ENCODE results near the gene TXN2.
"Not testable (repeated sequence)": the region's sequence is repeated elsewhere in the genome, so short reads cannot be mapped to it uniquely, and the experiment has no call there.

The TXN2 gene

GRCh38 chr22:36481393-36482168 is at the start of gene TXN2:
TXN2 (minus strand) TSS chr22:36481640; CDS start chr22:36480837, 803 bp downstream.
- Mint-ChIP-seq H3K27me3 (no peaks in the 10 kb centered on the region), H3K36me3 (peaks cover 23% of the 10 kb centered on the region), H3K4me1 (peaks cover 30% of the 10 kb centered on the region), H3K27ac (peak within 1 kb of the TSS; percentile 96), H3K4me3 (peak within 1 kb of the TSS; percentile 99), H3K9me3 (peaks cover 2% of the 10 kb centered on the region)
- peak; percentile 98 for DNase-seq
- CTCF ChIA-PET, result interaction anchor here (1.0 to 1.7 kb wide), 3 partner anchors 11 to 193 kb away, joined by 5 to 7 read pairs (median 5); no protein-coding TSS in a partner anchor

GRCh38 chr22:36528795-36529751 is 47.6 kb upstream of the TXN2 start, which contains the start of gene EIF3D:
EIF3D (minus strand) TSS chr22:36529166; CDS start chr22:36526121, 3,045 bp downstream.
- peaks cover 8% of the 10 kb centered on the region for H3K27me3 Mint-ChIP-seq
- peak; percentile 99 for DNase-seq
- H3K4me3 Mint-ChIP-seq, result peak within 1 kb of the TSS; percentile 90
- H3K4me1 Mint-ChIP-seq, result peaks cover 27% of the 10 kb centered on the region
- peak within 1 kb of the TSS; percentile 99 for H3K27ac Mint-ChIP-seq
- no peaks in the 10 kb centered on the region for H3K9me3 Mint-ChIP-seq
- CTCF ChIA-PET, result interaction anchor here (1.2 to 1.3 kb wide), 3 partner anchors 18 to 228 kb away, joined by 4 to 5 read pairs (median 5); no protein-coding TSS in a partner anchor
- H3K36me3 Mint-ChIP-seq, result peaks cover 30% of the 10 kb centered on the region

DNA sequence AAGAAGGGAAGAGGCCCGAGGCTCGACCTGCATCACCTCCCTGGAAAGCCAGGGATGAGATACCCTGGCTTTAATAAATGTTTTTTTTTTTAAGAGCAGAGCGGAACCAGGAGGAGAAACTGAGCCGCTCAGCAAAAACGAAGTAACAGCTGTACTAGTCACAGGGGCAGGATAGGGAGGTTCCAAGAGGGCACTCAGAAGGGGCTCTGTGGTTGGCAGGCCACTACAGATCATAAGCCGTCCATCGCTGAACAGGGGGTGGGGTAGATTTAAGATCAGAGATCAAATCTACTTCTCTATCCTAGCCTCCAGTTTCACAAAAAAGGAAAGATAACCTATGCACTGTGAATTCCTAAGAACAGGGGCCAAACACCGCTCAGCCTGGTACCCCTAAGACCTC is 46.9 kb upstream of the TXN2 start:
- CTCF ChIA-PET, result interaction anchor here (1.2 to 1.3 kb wide), 3 partner anchors 17 to 227 kb away, joined by 4 to 5 read pairs (median 5); no protein-coding TSS in a partner anchor
- peak overlapping the region; percentile 90 for H3K4me3 Mint-ChIP-seq
- peak; percentile 37 for DNase-seq
- H3K36me3 Mint-ChIP-seq, result peaks cover 37% of the 10 kb centered on the region
- peaks cover 27% of the 10 kb centered on the region for H3K4me1 Mint-ChIP-seq
- no peaks in the 10 kb centered on the region for H3K9me3 Mint-ChIP-seq
- peak overlapping the region; percentile 99 for H3K27ac Mint-ChIP-seq
- peaks cover under 1% of the 10 kb centered on the region for H3K27me3 Mint-ChIP-seq

- H3K4me1 Mint-ChIP-seq, result peaks cover 10% of the 10 kb centered on the region
- no peaks in the 10 kb centered on the region for H3K9me3 Mint-ChIP-seq
- DNase-seq, result no peak
- no peaks in the 10 kb centered on the region for H3K27me3 Mint-ChIP-seq
- no peak overlapping the region for H3K4me3 Mint-ChIP-seq
- CTCF ChIA-PET, result interaction anchor here (2.7 kb wide), 1 partner anchor 12 kb away, joined by 14 read pairs; no protein-coding TSS in a partner anchor
- peaks cover 72% of the 10 kb centered on the region for H3K36me3 Mint-ChIP-seq
- H3K27ac Mint-ChIP-seq, result peak overlapping the region; percentile 68
Measured at GRCh38 chr22:36522662-36523061, 41.2 kb upstream of the TXN2 start.

DNA sequence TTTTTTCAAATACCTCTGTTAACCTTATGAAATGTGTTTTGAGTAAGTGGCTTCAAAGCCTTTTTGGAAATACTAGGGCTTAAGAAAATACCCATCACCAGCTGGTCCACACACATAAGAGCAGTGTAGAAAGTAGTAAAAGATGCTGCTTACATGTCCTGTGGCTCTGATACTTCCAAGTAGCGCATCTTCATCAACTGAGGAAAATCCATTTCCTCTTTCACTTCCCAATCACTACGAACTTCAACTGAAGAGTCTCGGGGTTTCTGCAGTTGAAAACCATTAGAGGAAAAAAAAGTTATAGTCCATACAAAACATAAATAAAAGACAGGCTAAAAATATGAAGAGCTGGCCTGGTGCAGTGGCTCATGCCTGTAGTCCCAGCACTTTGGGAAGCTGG is 39.0 kb upstream of the TXN2 start:
- Mint-ChIP-seq H3K27ac (no peak overlapping the region), H3K4me3 (no peak overlapping the region), H3K36me3 (peaks cover 75% of the 10 kb centered on the region), H3K27me3 (no peaks in the 10 kb centered on the region), H3K9me3 (no peaks in the 10 kb centered on the region), H3K4me1 (no peaks in the 10 kb centered on the region)
- CTCF ChIA-PET, result interaction anchor here (1.3 kb wide), 1 partner anchor 9 kb away, joined by 5 read pairs; no protein-coding TSS in a partner anchor
- no peak for DNase-seq

DNA sequence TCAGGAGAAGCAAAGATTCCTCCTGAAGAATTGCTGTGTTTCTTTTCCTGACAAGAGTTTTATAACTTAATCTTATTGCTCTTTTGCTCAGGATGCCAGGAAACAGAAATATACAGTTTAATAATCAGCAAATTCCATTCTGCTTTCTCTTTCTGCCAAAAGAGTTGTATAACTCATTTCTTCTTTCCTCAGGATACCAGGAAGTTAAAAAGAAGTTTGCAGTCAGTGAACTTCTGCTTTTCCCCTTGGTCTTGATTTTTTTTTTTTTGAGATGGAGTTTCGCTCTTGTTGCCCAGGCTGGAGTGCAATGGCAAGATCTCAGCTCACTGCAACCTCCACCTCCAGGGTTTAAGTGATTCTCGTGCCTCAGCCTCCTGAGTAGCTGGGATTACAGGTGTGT is 38.5 kb upstream of the TXN2 start:
- not testable (repeated sequence) for H3K27me3 Mint-ChIP-seq, H3K4me3 Mint-ChIP-seq, H3K9me3 Mint-ChIP-seq, DNase-seq, H3K27ac Mint-ChIP-seq, H3K4me1 Mint-ChIP-seq
- CTCF ChIA-PET, result interaction anchor here (1.3 kb wide), 1 partner anchor 9 kb away, joined by 5 read pairs; no protein-coding TSS in a partner anchor
- H3K36me3 Mint-ChIP-seq, result peaks cover 74% of the 10 kb centered on the region

DNA sequence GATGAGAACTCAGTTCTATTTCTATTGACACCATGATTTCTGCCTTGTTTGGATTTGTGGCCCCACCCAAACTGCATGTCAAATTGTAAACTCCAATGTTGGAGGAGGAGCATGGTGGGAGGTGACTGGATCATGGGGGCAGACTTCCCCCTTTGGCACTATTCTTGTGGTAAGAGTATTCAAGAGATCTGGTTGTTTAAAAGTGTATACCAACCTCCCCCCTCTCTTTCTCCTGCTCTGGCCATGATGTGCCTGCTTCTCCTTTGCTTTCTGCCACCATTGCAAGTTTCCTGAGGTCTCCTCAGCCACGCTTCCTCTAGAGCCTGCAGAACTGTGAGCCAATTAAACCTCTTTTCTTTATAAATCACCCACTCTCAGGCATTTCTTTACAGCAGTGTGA is 33.3 kb upstream of the TXN2 start:
- Mint-ChIP-seq H3K9me3 (no peaks in the 10 kb centered on the region), H3K36me3 (peaks cover 71% of the 10 kb centered on the region), H3K27ac (no peak overlapping the region), H3K4me3 (no peak overlapping the region), H3K4me1 (peaks cover 2% of the 10 kb centered on the region), H3K27me3 (no peaks in the 10 kb centered on the region)
- CTCF ChIA-PET, result no interaction called here
- no peak for DNase-seq

DNA sequence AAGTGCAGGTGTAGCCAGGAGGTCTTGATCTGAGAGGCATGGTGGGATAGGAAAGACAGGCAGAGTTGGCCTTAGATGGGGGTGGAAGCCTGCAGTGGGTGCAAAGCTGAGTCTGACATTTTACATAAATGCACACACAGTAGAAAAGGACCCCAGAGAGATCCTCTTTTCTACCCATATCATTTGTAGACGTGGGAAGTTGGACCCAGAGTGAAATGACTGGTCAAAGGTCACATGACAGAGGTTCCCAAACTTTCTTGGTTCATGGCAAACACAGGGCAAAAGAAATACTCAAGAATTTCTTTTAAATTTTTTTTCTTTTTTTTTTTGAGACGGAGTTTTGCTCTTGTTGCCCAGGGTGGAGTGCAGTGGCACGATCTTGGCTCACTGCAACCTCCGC is 31.6 kb upstream of the TXN2 start:
- H3K4me3 Mint-ChIP-seq, result no peak overlapping the region
- peaks cover 60% of the 10 kb centered on the region for H3K36me3 Mint-ChIP-seq
- H3K27me3 Mint-ChIP-seq, result no peaks in the 10 kb centered on the region
- no peak for DNase-seq
- H3K4me1 Mint-ChIP-seq, result peaks cover 6% of the 10 kb centered on the region
- no peaks in the 10 kb centered on the region for H3K9me3 Mint-ChIP-seq
- H3K27ac Mint-ChIP-seq, result no peak overlapping the region
- CTCF ChIA-PET, result no interaction called here

- Mint-ChIP-seq H3K4me1 (peaks cover 10% of the 10 kb centered on the region), H3K36me3 (peaks cover 56% of the 10 kb centered on the region), H3K9me3 (no peaks in the 10 kb centered on the region), H3K4me3 (no peak overlapping the region), H3K27me3 (no peaks in the 10 kb centered on the region), H3K27ac (no peak overlapping the region)
- no peak for DNase-seq
- CTCF ChIA-PET, result interaction anchor here (0.6 to 2.4 kb wide), 3 partner anchors 12 to 262 kb away, joined by 3 to 8 read pairs (median 5); no protein-coding TSS in a partner anchor
Measured at GRCh38 chr22:36512333-36512732, 30.9 kb upstream of the TXN2 start.

- Mint-ChIP-seq H3K36me3 (peaks cover 47% of the 10 kb centered on the region), H3K4me3 (no peak overlapping the region), H3K9me3 (no peaks in the 10 kb centered on the region), H3K27me3 (no peaks in the 10 kb centered on the region), H3K27ac (peak overlapping the region; percentile 3), H3K4me1 (peaks cover 15% of the 10 kb centered on the region)
- DNase-seq, result peak; percentile 54
- CTCF ChIA-PET, result interaction anchor here (0.7 to 2.4 kb wide), 11 partner anchors 9 to 263 kb away, joined by 3 to 14 read pairs (median 4); no protein-coding TSS in a partner anchor
Measured at GRCh38 chr22:36510966-36511881, 29.8 kb upstream of the TXN2 start.

DNA sequence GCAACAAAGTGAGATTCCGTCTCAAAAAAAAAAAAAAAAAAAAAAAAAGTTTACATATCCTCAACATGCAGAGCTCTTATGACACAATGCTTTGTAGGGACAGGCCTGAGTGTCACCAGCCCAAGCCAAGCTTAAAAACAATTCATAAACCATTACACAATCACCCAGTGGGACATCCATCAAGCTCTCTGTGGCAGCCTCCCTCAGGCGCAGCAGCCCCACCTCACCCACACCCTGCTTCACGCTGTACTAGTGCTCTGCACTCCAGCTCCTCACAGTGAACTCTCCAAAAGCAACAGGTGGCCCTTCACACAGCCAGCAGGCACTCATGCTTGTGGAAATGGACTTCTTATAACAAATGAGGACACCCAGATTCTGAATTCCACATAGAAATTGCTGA is 28.9 kb upstream of the TXN2 start:
- H3K4me1 Mint-ChIP-seq, result peaks cover 21% of the 10 kb centered on the region
- no peak overlapping the region for H3K4me3 Mint-ChIP-seq
- peaks cover 42% of the 10 kb centered on the region for H3K36me3 Mint-ChIP-seq
- no peak for DNase-seq
- CTCF ChIA-PET, result interaction anchor here (0.7 to 2.4 kb wide), 12 partner anchors 9 to 263 kb away, joined by 3 to 14 read pairs (median 4); no protein-coding TSS in a partner anchor
- H3K27ac Mint-ChIP-seq, result no peak overlapping the region
- no peaks in the 10 kb centered on the region for H3K9me3 Mint-ChIP-seq
- no peaks in the 10 kb centered on the region for H3K27me3 Mint-ChIP-seq

DNA sequence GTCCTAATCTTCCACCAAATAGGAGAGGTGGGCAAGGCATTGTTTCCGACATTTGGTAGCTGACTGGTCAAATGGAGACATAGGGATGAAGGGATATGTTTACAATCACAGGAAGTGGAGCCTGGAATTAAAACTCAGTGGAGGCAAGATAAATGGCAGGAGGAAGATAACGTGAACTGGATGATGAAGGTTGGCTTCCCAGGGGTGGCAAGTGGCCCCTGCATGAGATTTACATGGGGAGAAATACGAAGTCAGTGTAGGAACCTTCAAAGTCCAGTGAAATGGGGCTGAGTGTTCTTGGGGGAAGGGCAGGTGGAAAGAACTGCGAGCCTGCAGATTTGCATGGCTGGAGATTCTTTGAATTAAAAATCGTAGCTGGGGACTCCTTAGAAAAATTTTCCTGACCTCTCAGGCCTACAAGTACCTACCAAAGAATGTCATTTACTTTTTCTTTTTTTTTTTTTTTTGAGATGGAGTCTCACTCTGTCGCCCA is 26.1 kb upstream of the TXN2 start:
- no peak for DNase-seq
- H3K36me3 Mint-ChIP-seq, result peaks cover 22% of the 10 kb centered on the region
- H3K4me3 Mint-ChIP-seq, result peak overlapping the region; percentile 62
- H3K27ac Mint-ChIP-seq, result no peak overlapping the region
- CTCF ChIA-PET, result interaction anchor here (1.0 kb wide), 1 partner anchor 313 kb away, joined by 3 read pairs; no protein-coding TSS in a partner anchor
- H3K9me3 Mint-ChIP-seq, result no peaks in the 10 kb centered on the region
- H3K4me1 Mint-ChIP-seq, result peaks cover 35% of the 10 kb centered on the region
- H3K27me3 Mint-ChIP-seq, result no peaks in the 10 kb centered on the region
